Myocyte (in vitro differentiated cells): Measurements from ENCODE around the gene TRIP10. TPM values are rescaled to one million over a fixed set of nuclear protein-coding genes. Genes with fewer than 3 reads are reported as not detected.
A peak's percentile ranks its signal among the peaks of the same experiment; 100 is the strongest.
"Not testable (repeated sequence)": the region's sequence is repeated elsewhere in the genome, so short reads cannot be mapped to it uniquely, and the experiment has no call there.

Source experiments
- DNase-seq: peaks from one replicate; pipeline ENCODE4 v3.0.0-alpha.2; 2012; ENCODE audit warnings: low read depth
- total RNA-seq: library from RNA; depleted of rRNA; stranded (reverse); fragments of >200 nt; gene quantifications from 2 replicates; pipeline ENCODE4 v1.2.3, GENCODE V29; 2014

TRIP10 gene
- total RNA-seq, 1 donor from 2014 or later = 43.1 TPM

GRCh38 chr19:6766357-6767080 is 27.0 kb downstream of the TRIP10 start:
- no peak for DNase-seq

GRCh38 chr19:6767081-6767356 is 27.5 kb downstream of the TRIP10 start:
- no peak for DNase-seq

DNA sequence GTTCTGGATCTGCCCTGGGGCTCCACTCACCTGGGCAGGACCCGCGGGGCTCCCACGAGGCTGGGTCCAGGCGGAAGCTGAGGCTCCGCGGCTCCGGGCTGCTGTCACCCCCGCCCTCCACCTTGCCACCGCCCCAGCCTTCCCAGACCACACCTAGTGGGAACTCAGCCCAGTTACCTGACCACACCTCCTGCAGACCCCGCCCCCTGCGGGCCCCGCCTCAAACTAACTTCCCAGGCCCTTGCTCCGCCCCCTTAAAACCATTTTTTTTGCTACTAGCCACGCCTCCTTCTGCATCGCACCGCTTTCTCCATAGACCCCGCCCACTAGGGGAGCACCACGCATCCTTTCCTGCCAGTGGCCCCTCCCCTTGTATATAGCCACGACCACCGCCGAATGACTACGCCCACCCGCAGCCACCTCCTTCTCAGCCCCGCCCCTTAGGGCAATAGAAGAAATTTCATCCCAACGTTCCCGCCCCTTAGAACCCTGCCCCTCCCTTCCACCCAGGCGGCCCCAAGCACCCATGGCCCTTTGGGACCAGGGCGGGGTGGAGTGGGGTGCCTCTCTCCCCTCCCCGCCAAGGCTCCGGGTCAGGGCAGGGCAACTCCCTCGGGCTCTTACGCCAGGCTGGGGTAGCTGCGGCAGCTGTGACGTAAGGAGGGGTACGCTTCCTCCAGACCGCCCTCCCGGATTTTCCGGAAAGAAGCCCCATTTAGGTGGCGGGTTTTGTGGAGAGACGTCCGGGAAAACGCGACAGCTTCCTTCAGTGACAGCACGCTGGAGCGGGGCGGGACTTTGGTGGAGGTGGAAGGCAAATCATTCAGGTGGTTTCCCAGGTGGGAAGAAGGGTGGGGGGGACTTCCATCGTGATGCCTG is 28.1 kb downstream of the TRIP10 start, which contains the start of gene SH2D3A:
SH2D3A (minus strand) TSS at position 79 of the 879 bp plus-strand sequence. CDS start 3,687 bp downstream, outside the sequence.
- DNase-seq = no peak

GRCh38 chr19:6768236-6768785 is 28.8 kb downstream of the TRIP10 start:
- DNase-seq = no peak

DNA sequence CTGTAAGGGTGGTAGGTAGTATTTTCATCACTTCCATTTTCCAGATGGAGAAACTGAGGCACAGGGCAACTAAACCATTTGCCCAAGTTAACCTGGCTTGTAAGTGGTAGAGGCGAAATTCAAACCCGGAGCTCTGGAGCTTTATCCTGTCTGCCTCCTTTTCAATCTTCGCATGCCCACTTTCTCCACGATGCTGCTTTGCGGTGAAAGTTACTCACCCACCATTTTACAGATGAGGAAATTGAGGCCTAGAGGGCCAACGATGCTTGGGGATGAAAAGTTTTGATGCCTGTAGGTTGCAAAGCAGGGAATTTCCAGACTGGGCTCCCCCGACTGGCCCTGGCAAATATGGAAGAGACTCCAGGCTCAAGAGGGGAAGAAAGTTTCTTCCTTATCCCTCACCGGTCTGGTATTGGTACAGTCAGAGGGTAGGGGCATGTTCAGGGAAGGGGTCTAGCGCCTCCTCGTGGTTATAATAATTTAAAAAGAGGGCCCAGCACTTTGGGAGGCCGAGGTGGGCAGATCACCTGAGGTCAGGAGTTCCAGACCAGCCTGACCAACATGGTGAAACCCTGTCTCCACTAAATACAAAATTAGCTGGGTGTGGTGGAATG is 29.6 kb downstream of the TRIP10 start:
- peak; percentile 9 for DNase-seq

- not testable (repeated sequence) for DNase-seq
Measured at GRCh38 chr19:6771648-6772027, 32.2 kb downstream of the TRIP10 start.

- DNase-seq = no peak
Measured at GRCh38 chr19:6772028-6772865, 32.8 kb downstream of the TRIP10 start, which contains the start of gene VAV1. Gene VAV1 (plus strand): TSS chr19:6772708. CDS start chr19:6772808, 100 bp downstream.

DNA sequence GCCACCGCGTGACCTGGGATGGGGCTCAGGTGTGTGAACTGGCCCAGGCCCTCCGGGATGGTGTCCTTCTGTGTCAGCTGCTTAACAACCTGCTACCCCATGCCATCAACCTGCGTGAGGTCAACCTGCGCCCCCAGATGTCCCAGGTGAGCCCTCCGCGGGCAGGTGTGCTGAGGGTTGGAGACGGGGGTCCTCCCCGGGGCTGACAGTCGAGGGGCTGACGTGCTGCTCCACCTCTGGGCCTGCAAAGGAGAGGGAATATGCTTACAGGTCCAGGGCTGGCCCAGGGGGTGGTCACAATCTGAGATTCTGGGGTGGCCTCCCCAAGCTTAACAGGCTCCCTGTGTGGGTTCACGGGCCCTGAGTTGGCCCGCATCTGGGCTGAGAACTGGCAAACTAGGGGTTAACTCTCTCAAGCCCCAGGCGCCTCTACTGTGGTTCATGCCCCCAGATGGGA is 33.4 kb downstream of the TRIP10 start:
- no peak for DNase-seq

DNA sequence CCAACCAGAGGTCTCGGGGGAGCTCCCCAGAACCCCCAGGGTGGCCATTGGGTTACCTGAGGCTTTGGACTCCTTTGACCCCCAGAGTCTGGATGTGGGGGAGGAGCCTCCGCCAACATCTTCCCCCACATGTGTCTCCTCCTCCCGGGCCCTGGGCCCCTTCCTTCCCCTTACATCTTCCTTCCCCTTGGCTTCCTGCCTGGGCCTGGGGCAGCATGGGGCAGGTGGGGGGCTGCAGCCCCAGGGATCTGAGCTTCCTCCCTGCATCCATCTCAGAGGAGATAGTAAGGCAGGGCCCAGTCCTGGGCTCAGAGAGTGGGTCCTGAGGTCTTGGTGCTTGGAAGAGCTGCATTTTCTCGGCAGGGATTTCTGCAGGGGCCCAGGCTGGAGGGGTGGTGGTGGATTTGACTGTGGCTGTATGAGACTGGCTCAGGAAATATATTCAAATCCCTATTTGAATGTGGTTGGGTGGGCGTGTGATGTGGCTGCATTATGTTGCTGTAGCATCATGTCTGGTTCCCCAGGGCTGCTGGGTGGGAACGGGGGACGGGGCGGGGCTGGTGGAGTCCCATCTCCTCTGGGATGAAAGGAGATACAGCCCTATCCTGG is 33.9 kb downstream of the TRIP10 start:
- no peak for DNase-seq

GRCh38 chr19:6774821-6775707 is 35.6 kb downstream of the TRIP10 start:
- peak; percentile 26 for DNase-seq

GRCh38 chr19:6776045-6776444 is 36.6 kb downstream of the TRIP10 start:
- DNase-seq = not testable (repeated sequence)

DNA sequence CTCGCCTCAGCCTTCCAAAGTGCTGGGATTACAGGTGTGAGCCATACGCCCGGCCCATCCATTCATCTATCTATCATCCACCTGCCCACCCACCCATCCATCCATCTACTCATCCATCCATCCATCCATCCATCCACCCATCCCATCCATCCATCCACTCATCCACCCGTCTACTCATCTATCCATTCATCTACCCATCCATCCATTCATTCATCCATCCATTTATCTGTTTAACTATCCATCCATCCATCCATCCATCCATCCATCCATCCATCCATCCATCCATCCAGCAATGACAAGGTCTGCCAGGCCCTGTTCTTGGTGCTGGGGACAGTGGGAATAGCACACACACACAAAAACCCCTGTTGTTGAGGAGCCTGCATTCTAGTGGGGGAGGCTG is 37.5 kb downstream of the TRIP10 start:
- no peak for DNase-seq

GRCh38 chr19:6777434-6777833 is 38.0 kb downstream of the TRIP10 start:
- no peak for DNase-seq

DNA sequence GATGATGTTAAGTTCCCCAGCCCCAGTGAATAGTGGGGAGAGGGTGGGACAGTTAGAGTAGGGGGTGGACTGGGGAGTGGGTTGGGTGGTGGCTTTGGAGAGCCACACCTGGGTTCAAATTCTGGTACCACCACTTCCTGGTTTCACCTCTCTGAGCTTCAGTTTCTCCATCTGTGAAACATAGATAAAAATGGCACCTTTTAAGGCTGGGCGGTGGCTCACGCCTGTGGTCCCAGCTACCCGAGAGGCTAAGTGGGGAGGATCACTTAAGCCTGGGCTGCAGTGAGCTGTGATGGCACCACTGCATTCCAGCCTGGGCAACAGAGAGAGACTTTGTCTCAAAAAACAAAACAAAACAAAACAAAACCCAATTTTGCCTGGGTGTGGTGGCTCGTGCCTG is 38.9 kb downstream of the TRIP10 start:
- no peak for DNase-seq

GRCh38 chr19:6779206-6779605 is 39.7 kb downstream of the TRIP10 start:
- no peak for DNase-seq

DNA sequence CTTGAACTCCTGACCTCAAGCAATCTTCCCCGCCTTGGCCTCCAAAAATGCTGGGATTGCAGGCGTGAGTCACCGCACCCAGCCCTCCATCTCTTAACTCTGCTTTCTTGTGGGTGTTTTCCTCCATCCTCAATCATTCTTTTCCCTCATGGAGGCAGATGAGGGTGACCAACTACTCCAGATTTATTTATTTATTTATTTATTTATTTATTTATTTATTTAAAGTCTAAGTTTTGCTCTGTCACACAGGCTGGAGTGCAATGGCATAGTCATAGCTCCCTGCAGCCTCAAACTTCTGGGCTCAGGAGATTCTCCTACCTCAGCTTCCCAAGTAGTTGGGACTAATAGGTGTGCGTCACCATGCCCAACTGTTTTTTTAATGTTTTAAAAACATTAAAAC is 47.9 kb downstream of the TRIP10 start:
- no peak for DNase-seq

DNA sequence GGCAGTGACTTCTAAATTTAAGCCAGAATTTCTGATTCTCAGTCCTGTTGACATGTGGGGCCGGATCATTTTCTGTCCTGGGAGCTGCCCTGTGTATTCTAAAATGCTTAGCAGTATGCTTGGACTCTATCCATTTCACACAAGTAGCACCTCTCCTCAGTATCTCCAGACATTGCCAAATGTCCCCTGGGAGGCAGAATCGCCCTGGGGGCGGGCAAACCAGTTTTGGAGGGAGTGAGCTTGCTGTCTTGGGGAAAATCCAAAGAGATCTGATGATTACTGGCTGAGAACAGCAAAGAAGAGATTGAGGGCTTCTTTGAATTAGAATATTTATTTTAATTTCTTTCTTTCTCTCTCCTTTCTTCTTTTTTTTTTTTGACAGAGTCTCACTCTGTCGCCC is 49.4 kb downstream of the TRIP10 start:
- no peak for DNase-seq

DNA sequence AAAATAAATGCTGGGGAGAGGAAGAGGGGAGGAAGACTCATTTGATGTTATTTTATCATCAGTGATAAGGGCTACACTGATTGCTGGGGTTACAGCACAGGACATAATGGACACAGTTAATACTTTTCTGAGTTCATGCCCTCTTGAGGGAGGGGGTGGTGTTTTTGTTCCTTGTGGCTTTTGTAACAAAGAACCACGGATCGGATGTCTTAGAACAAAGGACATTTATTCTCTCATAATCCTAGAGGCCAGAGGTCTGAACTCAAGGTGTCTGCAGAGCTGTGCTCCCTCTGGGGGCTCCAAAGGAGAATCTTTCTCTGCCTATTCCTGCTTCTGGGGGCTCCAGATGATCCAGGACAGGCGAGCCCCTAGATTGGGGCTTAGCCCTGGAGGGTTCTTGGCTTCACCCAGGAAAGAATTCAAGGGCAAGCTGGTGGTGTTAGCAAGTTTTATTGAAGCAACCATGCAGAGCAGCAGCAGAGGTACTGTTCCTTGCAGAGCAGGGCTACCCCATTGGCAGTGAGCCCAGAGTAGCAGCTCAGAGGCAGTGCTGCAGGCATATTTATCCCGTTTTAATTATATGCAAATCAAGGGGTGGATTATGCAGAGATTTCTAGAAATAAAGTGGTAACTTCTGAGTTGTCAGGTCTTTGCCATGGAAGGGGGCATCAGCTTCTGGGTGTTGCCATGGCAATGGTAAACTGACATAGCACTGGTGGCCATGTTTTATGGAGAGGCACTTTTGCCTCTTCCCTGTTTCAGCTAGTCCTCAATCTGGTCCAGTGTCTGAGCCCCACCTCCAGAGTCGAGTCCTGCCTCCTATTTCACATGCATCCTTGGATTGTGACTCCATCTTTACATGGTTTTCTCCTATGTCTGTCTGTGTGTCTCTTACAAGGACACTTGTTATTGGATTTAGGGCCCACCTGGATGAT is 51.0 kb downstream of the TRIP10 start:
- no peak for DNase-seq
